Measurements from ENCODE around the gene JUP.

DNA sequence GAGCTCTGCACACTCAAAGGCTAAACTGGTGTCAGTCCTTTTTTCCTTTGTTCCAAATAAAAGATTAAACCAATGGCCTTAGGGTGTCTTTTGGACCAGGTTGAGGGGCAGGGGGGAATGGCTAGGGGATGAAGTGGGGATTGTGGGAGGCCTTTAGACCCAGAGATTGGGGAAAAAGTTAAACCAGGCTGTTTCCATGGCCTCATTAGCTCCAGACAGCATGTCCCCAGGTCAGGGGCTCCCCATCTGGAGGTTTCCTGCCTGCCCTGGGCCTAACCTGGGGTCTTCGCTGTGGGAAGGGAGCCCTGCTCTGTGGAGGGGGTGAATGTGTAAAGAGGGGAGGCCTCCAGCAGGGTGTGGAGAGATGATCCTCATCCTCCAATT, 36.6 kb upstream of the JUP start:
- TF ChIP-seq, protein P1, sequence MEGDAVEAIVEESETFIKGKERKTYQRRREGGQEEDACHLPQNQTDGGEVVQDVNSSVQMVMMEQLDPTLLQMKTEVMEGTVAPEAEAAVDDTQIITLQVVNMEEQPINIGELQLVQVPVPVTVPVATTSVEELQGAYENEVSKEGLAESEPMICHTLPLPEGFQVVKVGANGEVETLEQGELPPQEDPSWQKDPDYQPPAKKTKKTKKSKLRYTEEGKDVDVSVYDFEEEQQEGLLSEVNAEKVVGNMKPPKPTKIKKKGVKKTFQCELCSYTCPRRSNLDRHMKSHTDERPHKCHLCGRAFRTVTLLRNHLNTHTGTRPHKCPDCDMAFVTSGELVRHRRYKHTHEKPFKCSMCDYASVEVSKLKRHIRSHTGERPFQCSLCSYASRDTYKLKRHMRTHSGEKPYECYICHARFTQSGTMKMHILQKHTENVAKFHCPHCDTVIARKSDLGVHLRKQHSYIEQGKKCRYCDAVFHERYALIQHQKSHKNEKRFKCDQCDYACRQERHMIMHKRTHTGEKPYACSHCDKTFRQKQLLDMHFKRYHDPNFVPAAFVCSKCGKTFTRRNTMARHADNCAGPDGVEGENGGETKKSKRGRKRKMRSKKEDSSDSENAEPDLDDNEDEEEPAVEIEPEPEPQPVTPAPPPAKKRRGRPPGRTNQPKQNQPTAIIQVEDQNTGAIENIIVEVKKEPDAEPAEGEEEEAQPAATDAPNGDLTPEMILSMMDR (IDR thresholded peaks at IDR 0.05) = no peak
- no peak for TF ChIP-seq POLR2A (IDR thresholded peaks at IDR 0.05)
